Hepatocyte (in vitro differentiated cells): Measurements from ENCODE around the gene RBMS1. TPM values are rescaled to one million over a fixed set of nuclear protein-coding genes. Genes with fewer than 3 reads are reported as not detected.

Source experiments
- DNase-seq: peaks from one replicate; pipeline ENCODE4 v3.0.0-alpha.2; 2016; ENCODE audit warnings: low spot score
- H2AFZ ChIP-seq: fragments of 200-600 bp; sonication (generic); 2 replicates; pipeline ENCODE4 v1.6.0; 2016; ENCODE audit warnings: antibody characterized with exemption, mild to moderate bottlenecking
- H3K27ac ChIP-seq: fragments of 200-600 bp; sonication (generic); 2 replicates; pipeline ENCODE4 v1.5.1; 2016; ENCODE audit warnings: mild to moderate bottlenecking
- H3K27me3 ChIP-seq: fragments of 200-600 bp; sonication (generic); 2 replicates; pipeline ENCODE4 v1.6.1; 2016
- H3K36me3 ChIP-seq: fragments of 200-600 bp; sonication (generic); replicated peaks from 2 replicates; pipeline ENCODE4 v1.5.1; 2016; ENCODE audit warnings: low read depth; ENCODE audit not compliant: insufficient read depth
- H3K4me1 ChIP-seq: fragments of 200-600 bp; sonication (generic); 2 replicates; pipeline ENCODE4 v1.5.1; 2016; ENCODE audit warnings: mild to moderate bottlenecking, moderate library complexity; ENCODE audit not compliant: insufficient read depth
- H3K4me2 ChIP-seq: fragments of 200-600 bp; sonication (generic); 2 replicates; pipeline ENCODE4 v1.6.0; 2016
- H3K4me3 ChIP-seq: fragments of 200-600 bp; sonication (generic); 2 replicates; pipeline ENCODE4 v1.5.1; 2016; ENCODE audit warnings: mild to moderate bottlenecking
- H3K79me2 ChIP-seq: fragments of 200-600 bp; sonication (generic); 2 replicates; pipeline ENCODE4 v1.6.0; 2017; ENCODE audit warnings: mild to moderate bottlenecking
- H3K9me2 ChIP-seq: fragments of 200-600 bp; sonication (generic); replicated peaks from 2 replicates; pipeline ENCODE4 v1.6.0; 2017; ENCODE audit warnings: mild to moderate bottlenecking; ENCODE audit not compliant: insufficient read depth
- H3K9me3 ChIP-seq: fragments of 200-600 bp; sonication (generic); 2 replicates; pipeline ENCODE4 v1.5.1; 2016; ENCODE audit warnings: low read depth, mild to moderate bottlenecking
- H4K20me1 ChIP-seq: fragments of 200-600 bp; sonication (generic); 2 replicates; pipeline ENCODE4 v1.6.0; 2016; ENCODE audit warnings: mild to moderate bottlenecking; ENCODE audit not compliant: insufficient read depth, poor library complexity, severe bottlenecking
- EZH2 ChIP-seq: fragments of 200-600 bp; sonication (generic); IDR thresholded peaks from 2 replicates; pipeline ENCODE4 v1.6.1; 2016; ENCODE audit warnings: antibody characterized with exemption, mild to moderate bottlenecking, borderline replicate concordance
- EZH2phosphoT487 ChIP-seq: fragments of 200-600 bp; sonication (generic); IDR thresholded peaks from one replicate; pipeline ENCODE4 v1.6.1; 2018; ENCODE audit warnings: antibody characterized with exemption, mild to moderate bottlenecking, low read depth, moderate library complexity; ENCODE audit not compliant: unreplicated experiment, severe bottlenecking
- WGBS: methylation state at CpG from one replicate; pipeline ENCODE4 v1.1.6; 2016; ENCODE audit warnings: low lambda C conversion rate; ENCODE audit errors: missing lambda C conversion rate; 5-methylcytosine and 5-hydroxymethylcytosine counted together
- polyA plus RNA-seq: library from polyadenylated mRNA; unstranded; fragments of >200 nt; fragmentation: Nextera tagmentation; extraction: Ambion mirVana; gene quantifications from 2 replicates; pipeline ENCODE4 v1.2.1, GENCODE V29; 2016
- total RNA-seq: library from RNA; depleted of rRNA; stranded (reverse); fragments of >200 nt; gene quantifications from 2 replicates; pipeline ENCODE4 v1.2.3, GENCODE V29; 2014
- TF ChIP-seq, protein P1 (sequence below): fragments of 200-600 bp; sonication (generic); IDR thresholded peaks from 2 replicates; pipeline ENCODE4 v1.5.1; 2016; ENCODE audit warnings: antibody characterized with exemption, mild to moderate bottlenecking; ENCODE audit not compliant: poor library complexity

The RBMS1 gene
- total and polyA plus RNA-seq, 2 experiments from 2014 or later: 87.9 to 103 TPM

DNA sequence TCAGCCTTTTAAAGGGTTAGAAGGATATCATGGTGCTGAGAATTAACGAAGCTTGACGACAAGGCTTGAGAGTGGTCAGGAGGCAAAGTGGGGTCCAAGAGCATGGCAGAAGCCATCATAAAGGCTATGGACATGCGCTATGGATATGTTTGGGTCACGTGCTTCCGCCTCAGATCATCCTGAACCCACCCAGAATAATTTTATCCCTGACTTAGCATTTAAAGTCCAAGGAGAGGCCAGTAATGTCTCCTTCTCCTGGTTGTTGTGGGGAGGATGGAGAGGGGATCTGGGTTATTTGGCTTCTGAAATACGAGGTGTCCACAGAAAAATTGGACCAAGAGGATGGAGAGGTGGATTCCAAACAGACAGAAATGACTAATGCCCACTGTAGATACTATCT lies 38.8 kb upstream of the RBMS1 start:
- H3K27ac ChIP-seq: no peak overlapping the region
- no peaks in the 10 kb centered on the region for H4K20me1 ChIP-seq
- no peak overlapping the region for H2AFZ ChIP-seq
- no peaks in the 10 kb centered on the region for H3K27me3 ChIP-seq
- H3K4me2 ChIP-seq: no peak overlapping the region
- H3K36me3 ChIP-seq: no peaks in the 10 kb centered on the region
- TF ChIP-seq EZH2 (no peak), EZH2phosphoT487 (no peak)
- TF ChIP-seq, protein P1, sequence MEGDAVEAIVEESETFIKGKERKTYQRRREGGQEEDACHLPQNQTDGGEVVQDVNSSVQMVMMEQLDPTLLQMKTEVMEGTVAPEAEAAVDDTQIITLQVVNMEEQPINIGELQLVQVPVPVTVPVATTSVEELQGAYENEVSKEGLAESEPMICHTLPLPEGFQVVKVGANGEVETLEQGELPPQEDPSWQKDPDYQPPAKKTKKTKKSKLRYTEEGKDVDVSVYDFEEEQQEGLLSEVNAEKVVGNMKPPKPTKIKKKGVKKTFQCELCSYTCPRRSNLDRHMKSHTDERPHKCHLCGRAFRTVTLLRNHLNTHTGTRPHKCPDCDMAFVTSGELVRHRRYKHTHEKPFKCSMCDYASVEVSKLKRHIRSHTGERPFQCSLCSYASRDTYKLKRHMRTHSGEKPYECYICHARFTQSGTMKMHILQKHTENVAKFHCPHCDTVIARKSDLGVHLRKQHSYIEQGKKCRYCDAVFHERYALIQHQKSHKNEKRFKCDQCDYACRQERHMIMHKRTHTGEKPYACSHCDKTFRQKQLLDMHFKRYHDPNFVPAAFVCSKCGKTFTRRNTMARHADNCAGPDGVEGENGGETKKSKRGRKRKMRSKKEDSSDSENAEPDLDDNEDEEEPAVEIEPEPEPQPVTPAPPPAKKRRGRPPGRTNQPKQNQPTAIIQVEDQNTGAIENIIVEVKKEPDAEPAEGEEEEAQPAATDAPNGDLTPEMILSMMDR: no peak
- no peak for DNase-seq
- H3K9me2 ChIP-seq: no peaks in the 10 kb centered on the region
- H3K79me2 ChIP-seq: no peaks in the 10 kb centered on the region
- WGBS: 87% methylated on average over 6 of the region's 6 CpGs
- H3K4me3 ChIP-seq: no peak overlapping the region
- no peaks in the 10 kb centered on the region for H3K9me3 ChIP-seq
- H3K4me1 ChIP-seq: peaks cover 5% of the 10 kb centered on the region

DNA sequence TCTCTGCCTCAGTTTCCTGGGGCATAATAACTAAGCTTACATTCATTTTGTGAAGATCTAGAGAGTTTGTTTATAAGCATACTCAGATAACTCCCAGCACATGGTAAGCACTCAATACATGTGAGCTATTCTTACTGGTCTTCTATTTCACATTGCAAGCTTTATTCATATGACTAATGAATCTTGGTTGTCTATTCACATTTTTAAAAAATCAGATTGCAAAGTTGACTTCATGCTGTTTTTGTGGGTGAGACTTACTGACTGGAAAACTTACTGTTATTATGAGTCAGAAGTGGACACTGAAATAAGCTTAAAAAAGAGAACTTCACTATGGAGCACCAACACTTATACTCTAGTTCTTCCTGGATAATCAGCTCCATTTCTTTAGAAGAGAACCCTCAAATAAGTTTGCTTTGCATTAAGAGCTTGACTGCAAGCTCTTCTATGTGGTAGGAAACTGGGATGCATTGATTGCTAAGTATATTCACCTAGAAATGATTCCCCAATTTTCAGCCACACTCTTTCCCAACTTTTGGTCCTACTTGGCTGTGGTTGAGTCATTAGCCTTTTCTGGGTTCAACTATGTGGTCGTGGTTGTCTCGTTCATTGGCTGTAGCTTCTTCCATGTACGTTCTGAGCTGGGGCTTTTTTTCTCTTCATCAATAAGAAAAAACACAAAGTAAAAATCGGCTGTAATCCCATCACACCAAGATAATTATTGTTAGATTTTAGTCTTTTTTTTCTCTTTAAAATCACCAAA lies 29.5 kb upstream of the RBMS1 start:
- no peaks in the 10 kb centered on the region for H3K9me3 ChIP-seq
- no peak for DNase-seq
- H3K9me2 ChIP-seq: no peaks in the 10 kb centered on the region
- no peaks in the 10 kb centered on the region for H3K4me1 ChIP-seq
- no peak overlapping the region for H3K27ac ChIP-seq
- no peaks in the 10 kb centered on the region for H4K20me1 ChIP-seq
- no peak overlapping the region for H3K4me3 ChIP-seq
- no peaks in the 10 kb centered on the region for H3K36me3 ChIP-seq
- WGBS: 95% methylated on average over 4 of the region's 4 CpGs
- no peak for TF ChIP-seq EZH2
- TF ChIP-seq, protein P1: no peak
- no peak for TF ChIP-seq EZH2phosphoT487
- H3K79me2 ChIP-seq: no peaks in the 10 kb centered on the region
- no peak overlapping the region for H2AFZ ChIP-seq
- no peaks in the 10 kb centered on the region for H3K27me3 ChIP-seq
- no peak overlapping the region for H3K4me2 ChIP-seq

DNA sequence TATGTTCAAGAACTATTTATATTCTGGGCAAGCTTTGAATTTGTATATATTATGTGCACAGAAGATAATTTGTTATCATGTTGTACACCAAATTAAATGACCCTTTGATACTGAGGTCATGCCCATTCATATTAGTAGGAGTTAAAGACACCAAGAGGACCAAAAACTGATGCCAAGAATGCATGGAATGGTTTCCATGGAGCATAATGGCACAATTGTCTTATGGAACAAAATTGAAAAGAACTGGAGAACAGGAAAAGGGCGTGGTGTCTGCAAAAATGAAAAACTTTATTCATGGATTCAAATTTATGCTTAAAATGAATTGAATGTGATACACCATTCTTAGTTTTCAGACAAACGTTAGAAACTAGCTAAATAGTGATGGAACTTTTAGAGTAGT lies 24.1 kb upstream of the RBMS1 start:
- WGBS: 96% methylated on average over 2 of the region's 2 CpGs
- Histone ChIP-seq H3K27me3 (no peaks in the 10 kb centered on the region), H3K4me2 (no peak overlapping the region)

More for the DNA sequence above, 24.1 kb upstream of the RBMS1 start:
- Histone ChIP-seq H4K20me1 (no peaks in the 10 kb centered on the region), H3K9me3 (no peaks in the 10 kb centered on the region), H2AFZ (no peak overlapping the region), H3K4me1 (no peaks in the 10 kb centered on the region), H3K4me3 (no peak overlapping the region), H3K27ac (no peak overlapping the region), H3K36me3 (no peaks in the 10 kb centered on the region), H3K9me2 (no peaks in the 10 kb centered on the region), H3K79me2 (no peaks in the 10 kb centered on the region)
- TF ChIP-seq, protein P1: no peak
- no peak for TF ChIP-seq EZH2phosphoT487
- no peak for TF ChIP-seq EZH2
- DNase-seq: no peak
